ENCODE results near the gene MUC21. TPM values are rescaled to one million over a fixed set of nuclear protein-coding genes. Genes with fewer than 3 reads are reported as not detected.

Gene MUC21
- total RNA-seq, 1 experiment from 2014 or later = not detected

GRCh38 chr6:31037169-31037568 is 53.7 kb downstream of the MUC21 start:
- H3K4me1 Mint-ChIP-seq (ENCODE audit: insufficient read depth, unreplicated experiment) = peaks cover 7% of the 10 kb centered on the region
- H3K36me3 Mint-ChIP-seq (ENCODE audit: insufficient read depth, unreplicated experiment) = peaks cover 14% of the 10 kb centered on the region
- no peak overlapping the region for H3K27ac Mint-ChIP-seq (ENCODE audit: low read depth, unreplicated experiment)
- DNase-seq (ENCODE audit: unreplicated experiment) = no peak
- no peak overlapping the region for H3K4me3 Mint-ChIP-seq (ENCODE audit: unreplicated experiment)
- POLR2A ChIA-PET = interaction anchor here (0.5 to 1.9 kb wide), 4 partner anchors 21 to 422 kb away, joined by 3 to 6 read pairs (median 3); partner anchors contain the start of gene VARS2
- no peaks in the 10 kb centered on the region for H3K27me3 Mint-ChIP-seq (ENCODE audit: insufficient read depth, unreplicated experiment)
- CTCF ChIA-PET = interaction anchor here (0.9 to 2.3 kb wide), 2 partner anchors 32 to 67 kb away, joined by 3 to 5 read pairs; no protein-coding TSS in a partner anchor
- no peak for TF ChIP-seq CTCF (IDR thresholded peaks at IDR 0.05; ENCODE audit: unreplicated experiment)
- intact Hi-C loops (cut with micrococcal nuclease) = loop anchor here (5.0 kb wide), 1 partner anchor 580 kb away; no protein-coding TSS in a partner anchor
- no peaks in the 10 kb centered on the region for H3K9me3 Mint-ChIP-seq (ENCODE audit: unreplicated experiment)
- no TSS peak for BruUV-seq (replicated peaks)

- POLR2A ChIA-PET = no interaction called here
Measured at GRCh38 chr6:31037682-31038081, 54.2 kb downstream of the MUC21 start.

DNA sequence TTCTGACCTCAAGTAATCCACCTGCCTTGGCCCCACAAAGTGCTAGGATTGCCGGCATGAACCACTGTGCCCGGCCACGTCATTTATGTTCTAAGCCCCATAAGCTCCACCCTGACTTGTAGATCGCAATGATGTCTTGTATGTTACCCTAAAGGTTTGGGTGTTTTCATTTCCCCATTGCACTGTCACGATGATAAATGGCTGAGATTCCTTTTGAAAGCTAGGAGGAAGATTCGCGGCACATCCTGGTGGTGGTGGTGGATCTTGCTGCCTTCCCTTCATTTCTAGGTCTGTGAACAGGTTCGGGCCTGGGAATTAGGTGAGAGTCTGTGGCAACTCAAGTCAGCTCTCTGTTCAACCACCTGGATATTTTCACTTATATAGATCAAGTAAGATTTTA is 55.0 kb downstream of the MUC21 start:
- Mint-ChIP-seq H3K27me3 (ENCODE audit: insufficient read depth, unreplicated experiment) (no peaks in the 10 kb centered on the region), H3K9me3 (ENCODE audit: unreplicated experiment) (no peaks in the 10 kb centered on the region), H3K4me3 (ENCODE audit: unreplicated experiment) (no peak overlapping the region), H3K27ac (ENCODE audit: low read depth, unreplicated experiment) (no peak overlapping the region), H3K4me1 (ENCODE audit: insufficient read depth, unreplicated experiment) (peaks cover 7% of the 10 kb centered on the region), H3K36me3 (ENCODE audit: insufficient read depth, unreplicated experiment) (peaks cover 10% of the 10 kb centered on the region)
- no TSS peak for BruUV-seq (replicated peaks)
- DNase-seq (ENCODE audit: unreplicated experiment) = no peak
- TF ChIP-seq CTCF (IDR thresholded peaks at IDR 0.05; ENCODE audit: unreplicated experiment) = no peak
- intact Hi-C loops (cut with micrococcal nuclease) = loop anchor here (5.0 kb wide), 1 partner anchor 581 kb away; no protein-coding TSS in a partner anchor
- ChIA-PET CTCF (interaction anchor here (1.5 to 2.3 kb wide), 3 partner anchors 31 to 124 kb away, joined by 3 to 8 read pairs (median 5); partner anchors contain the start of gene VARS2), POLR2A (interaction anchor here (0.9 to 1.1 kb wide), 4 partner anchors 12 to 124 kb away, joined by 3 to 5 read pairs (median 4); no protein-coding TSS in a partner anchor)

More at GRCh38 chr6:31037682-31038081, 54.2 kb downstream of the MUC21 start:
- H3K36me3 Mint-ChIP-seq (ENCODE audit: insufficient read depth, unreplicated experiment) = peaks cover 14% of the 10 kb centered on the region
- H3K27ac Mint-ChIP-seq (ENCODE audit: low read depth, unreplicated experiment) = no peak overlapping the region
- no peak overlapping the region for H3K4me3 Mint-ChIP-seq (ENCODE audit: unreplicated experiment)
- CTCF ChIA-PET = interaction anchor here (0.6 to 2.3 kb wide), 3 partner anchors 22 to 67 kb away, joined by 3 to 5 read pairs (median 3); no protein-coding TSS in a partner anchor
- no peak for DNase-seq (ENCODE audit: unreplicated experiment)
- intact Hi-C loops (cut with micrococcal nuclease) = loop anchor here (5.0 kb wide), 1 partner anchor 580 kb away; no protein-coding TSS in a partner anchor
- no peaks in the 10 kb centered on the region for H3K27me3 Mint-ChIP-seq (ENCODE audit: insufficient read depth, unreplicated experiment)
- no peaks in the 10 kb centered on the region for H3K9me3 Mint-ChIP-seq (ENCODE audit: unreplicated experiment)
- TF ChIP-seq CTCF (IDR thresholded peaks at IDR 0.05; ENCODE audit: unreplicated experiment) = no peak
- peaks cover 7% of the 10 kb centered on the region for H3K4me1 Mint-ChIP-seq (ENCODE audit: insufficient read depth, unreplicated experiment)
- no TSS peak for BruUV-seq (replicated peaks)

Other genes starting within 250 kb of the MUC21 start
- 61.8 and 73.7 TPM in 2 replicates for gene FLOT1, start 241.0 kb upstream of the MUC21 start, total RNA-seq (2022)
- gene IER3, start 239.2 kb upstream of the MUC21 start, total RNA-seq (2022) = 154 and 192 TPM in 2 replicates
- 59.7 and 66.0 TPM in 2 replicates for gene DDR1, start 99.2 kb upstream of the MUC21 start, total RNA-seq (2022)
- 30.6 and 33.9 TPM in 2 replicates for gene GTF2H4, start 75.5 kb upstream of the MUC21 start, total RNA-seq (2022)
- gene VARS2, start 69.5 kb upstream of the MUC21 start, total RNA-seq (2022) = 38.8 and 52.7 TPM in 2 replicates
- not detected in 2 replicates for gene SFTA2, start 51.5 kb upstream of the MUC21 start, total RNA-seq (2022)
- not detected in 2 replicates for gene MUCL3, start 42.7 kb upstream of the MUC21 start, total RNA-seq (2022)
- gene MUC22, start 26.8 kb downstream of the MUC21 start, total RNA-seq (2022) = not detected in 2 replicates
- gene C6orf15, start 128.9 kb downstream of the MUC21 start, total RNA-seq (2022) = not detected in 2 replicates
- 7.7 and 11.7 TPM in 2 replicates for gene PSORS1C1, start 131.1 kb downstream of the MUC21 start, total RNA-seq (2022)
- 0.16 TPM in 1 of 2 replicates, not detected in the other for gene CDSN, start 136.7 kb downstream of the MUC21 start, total RNA-seq (2022)
- not detected in 2 replicates for gene PSORS1C2, start 155.3 kb downstream of the MUC21 start, total RNA-seq (2022)
- gene CCHCR1, start 174.1 kb downstream of the MUC21 start, total RNA-seq (2022) = 18.4 and 21.4 TPM in 2 replicates
- gene TCF19, start 174.9 kb downstream of the MUC21 start, total RNA-seq (2022) = 3.6 and 6.5 TPM in 2 replicates
- 1.5 and 2.0 TPM in 2 replicates for gene POU5F1, start 187.0 kb downstream of the MUC21 start, total RNA-seq (2022)

Data from MCF 10A (cell line).